GM23338 (cell line): ENCODE measurements around the gene LNPEP. TPM values are rescaled to one million over a fixed set of nuclear protein-coding genes. Genes with fewer than 3 reads are reported as not detected.

Source experiments
- ATAC-seq: fragments of 200-7000 bp; cut with Tn5 transposase; 3 replicates; pipeline ENCODE4 v1.9.1; 2020
- DNase-seq: peaks from one replicate; pipeline ENCODE4 v3.0.0-alpha.2; 2015; ENCODE audit warnings: low spot score
- H2AFZ ChIP-seq: fragments of 200-600 bp; sonication (generic); 2 replicates; pipeline ENCODE4 v1.8.0; 2016; ENCODE audit warnings: antibody characterized with exemption, mild to moderate bottlenecking, moderate library complexity
- H3F3A ChIP-seq: fragments of 200-600 bp; sonication (generic); replicated peaks from 2 replicates; pipeline ENCODE4 v1.8.0; 2017; ENCODE audit warnings: antibody characterized with exemption, mixed run types, low read depth
- H3K27ac ChIP-seq: fragments of 200-600 bp; sonication (generic); 2 replicates; pipeline ENCODE4 v1.6.1; 2016; ENCODE audit warnings: low read depth
- H3K27me3 ChIP-seq: fragments of 200-600 bp; sonication (generic); 2 replicates; pipeline ENCODE4 v1.8.0; 2016; ENCODE audit warnings: mild to moderate bottlenecking, mixed run types, moderate library complexity; ENCODE audit not compliant: insufficient read depth
- H3K36me3 ChIP-seq: fragments of 200-600 bp; sonication (generic); 2 replicates; pipeline ENCODE4 v1.8.0; 2016; ENCODE audit warnings: mild to moderate bottlenecking; ENCODE audit not compliant: insufficient read depth
- H3K4me1 ChIP-seq: fragments of 200-600 bp; sonication (generic); 2 replicates; pipeline ENCODE4 v1.8.0; 2016; ENCODE audit warnings: mild to moderate bottlenecking, moderate library complexity; ENCODE audit not compliant: insufficient read depth
- H3K4me2 ChIP-seq: fragments of 200-600 bp; sonication (generic); 2 replicates; pipeline ENCODE4 v1.7.1; 2017; ENCODE audit warnings: mixed run types
- H3K4me3 ChIP-seq: fragments of 200-600 bp; sonication (generic); 2 replicates; pipeline ENCODE4 v1.6.1; 2016; ENCODE audit warnings: mixed run types
- H3K79me2 ChIP-seq: fragments of 200-600 bp; sonication (generic); replicated peaks from 2 replicates; pipeline ENCODE4 v1.8.0; 2017; ENCODE audit warnings: mild to moderate bottlenecking; ENCODE audit not compliant: insufficient read depth
- H3K9me2 ChIP-seq: fragments of 200-600 bp; sonication (generic); 2 replicates; pipeline ENCODE4 v1.8.0; 2017; ENCODE audit not compliant: insufficient read depth
- H4K20me1 ChIP-seq: fragments of 200-600 bp; sonication (generic); replicated peaks from 2 replicates; pipeline ENCODE4 v1.8.0; 2017; ENCODE audit warnings: mild to moderate bottlenecking; ENCODE audit not compliant: insufficient read depth
- H3K27ac Mint-ChIP-seq: 2 replicates; pipeline ENCODE4 v1.8.0; 2020; ENCODE audit warnings: inconsistent platforms, mild to moderate bottlenecking, moderate library complexity, mixed read lengths
- H3K27me3 Mint-ChIP-seq: 3 replicates; pipeline ENCODE4 v1.8.0; 2022; ENCODE audit warnings: low read depth, mild to moderate bottlenecking, moderate library complexity, mixed read lengths, inconsistent platforms; ENCODE audit not compliant: insufficient read depth, poor library complexity
- H3K36me3 Mint-ChIP-seq: 3 replicates; pipeline ENCODE4 v1.8.0; 2021; ENCODE audit warnings: low read depth, mild to moderate bottlenecking, inconsistent platforms, moderate library complexity, mixed read lengths
- H3K4me1 Mint-ChIP-seq: 3 replicates; pipeline ENCODE4 v1.8.0; 2020; ENCODE audit warnings: mild to moderate bottlenecking, inconsistent platforms, mixed read lengths
- H3K4me3 Mint-ChIP-seq: 3 replicates; pipeline ENCODE4 v1.8.0; 2021; ENCODE audit warnings: moderate library complexity, mild to moderate bottlenecking, inconsistent platforms, mixed read lengths
- H3K9me3 Mint-ChIP-seq: 3 replicates; pipeline ENCODE4 v1.8.0; 2020; ENCODE audit warnings: moderate library complexity, mild to moderate bottlenecking, inconsistent platforms, mixed read lengths
- CREB1 ChIP-seq: fragments of 250-450 bp; sonication (Bioruptor Pico); IDR thresholded peaks from 2 replicates; pipeline ENCODE4 v1.5.0; 2020; ENCODE audit warnings: low read depth, mild to moderate bottlenecking, moderate library complexity
- CTCF ChIP-seq, 2 experiments: fragments of 200-600 bp in 1 of 2; sonication (generic) in 1 of 2; conservative IDR thresholded peaks; 2 replicates each; pipeline versions ENCODE4 v1.5.1 to v1.6.1; 2016 to 2017; ENCODE audit warnings: antibody characterized with exemption in 2 of 2, low read depth in 2 of 2, mild to moderate bottlenecking in 2 of 2, moderate library complexity in 1 of 2
- ETS1 ChIP-seq: IDR thresholded peaks from 2 replicates; pipeline ENCODE4 v1.6.1; 2016; ENCODE audit warnings: antibody characterized with exemption
- EZH2 ChIP-seq: fragments of 200-600 bp; sonication (generic); IDR thresholded peaks from one replicate; pipeline ENCODE4 v1.8.0; 2017; ENCODE audit warnings: antibody characterized with exemption, mild to moderate bottlenecking, low read depth; ENCODE audit not compliant: unreplicated experiment
- EZH2phosphoT487 ChIP-seq: fragments of 200-600 bp; sonication (generic); IDR thresholded peaks from one replicate; pipeline ENCODE4 v1.8.1; 2018; ENCODE audit warnings: antibody characterized with exemption; ENCODE audit not compliant: unreplicated experiment
- JUNB ChIP-seq: IDR thresholded peaks from one replicate; pipeline ENCODE4 v1.6.1; 2016; ENCODE audit warnings: antibody characterized with exemption; ENCODE audit not compliant: unreplicated experiment
- NANOG ChIP-seq: IDR thresholded peaks from 2 replicates; pipeline ENCODE4 v1.6.1; 2016; ENCODE audit warnings: antibody characterized with exemption, borderline replicate concordance
- POLR2AphosphoS5 ChIP-seq: IDR thresholded peaks from 2 replicates; pipeline ENCODE4 v1.6.1; 2016; ENCODE audit warnings: antibody characterized with exemption, low read depth
- REST ChIP-seq: IDR thresholded peaks from one replicate; pipeline ENCODE4 v1.6.1; 2018; ENCODE audit warnings: antibody characterized with exemption; ENCODE audit not compliant: unreplicated experiment
- STAT1 ChIP-seq: IDR thresholded peaks from one replicate; pipeline ENCODE4 v1.6.1; 2016; ENCODE audit warnings: antibody characterized with exemption; ENCODE audit not compliant: unreplicated experiment
- ZNF114 ChIP-seq: fragments of 250-450 bp; sonication (Bioruptor Pico); IDR thresholded peaks from 2 replicates; pipeline ENCODE4 v1.5.0; 2020; ENCODE audit warnings: mild to moderate bottlenecking, moderate library complexity
- ZNF331 ChIP-seq: fragments of 250-450 bp; sonication (Bioruptor Pico); IDR thresholded peaks from 2 replicates; pipeline ENCODE4 v1.5.0; 2020; ENCODE audit warnings: low read depth, mild to moderate bottlenecking, moderate library complexity
- ZNF462 ChIP-seq: fragments of 250-450 bp; sonication (Bioruptor Pico); IDR thresholded peaks from 2 replicates; pipeline ENCODE4 v1.5.0; 2020; ENCODE audit warnings: mild to moderate bottlenecking, moderate library complexity
- polyA plus RNA-seq: library from polyadenylated mRNA; unstranded; fragments of >200 nt; fragmentation: Nextera tagmentation; extraction: Ambion mirVana; gene quantifications from 2 replicates; pipeline ENCODE4 v1.2.1, GENCODE V29; 2016
- total RNA-seq: library from RNA; depleted of rRNA; stranded (reverse); fragments of >200 nt; shearing (Covaris generic); gene quantifications from 2 replicates; pipeline ENCODE4 v1.2.3, GENCODE V29; 2014

Gene LNPEP
- total and polyA plus RNA-seq, 2 experiments from 2014 or later, result 1.2 to 8.3 TPM

- TF ChIP-seq ZNF462 (no peak), POLR2AphosphoS5 (no peak), NANOG (no peak), EZH2 (no peak), EZH2phosphoT487 (no peak), CTCF (conservative IDR thresholded peaks at IDR 0.05; ENCODE audit: low read depth in 2 of 2) (no peak), STAT1 (no peak), CREB1 (CRISPR knock-in tag) (no peak), JUNB (no peak), ZNF331 (no peak), REST (no peak), ZNF114 (CRISPR knock-in tag) (no peak), ETS1 (no peak)
- no peak overlapping the region for H3K4me2 ChIP-seq
- Mint-ChIP-seq H3K9me3 (no peaks in the 10 kb centered on the region), H3K36me3 (no peaks in the 10 kb centered on the region), H3K27ac (no peak overlapping the region), H3K27me3 (no peaks in the 10 kb centered on the region), H3K4me1 (peaks cover 13% of the 10 kb centered on the region; the same call in 2 of the 3 replicates), H3K4me3 (no peak overlapping the region)
- H3K79me2 ChIP-seq, result no peaks in the 10 kb centered on the region
- ATAC-seq (no peak), DNase-seq (no peak)
- peaks cover 10% of the 10 kb centered on the region for H3K4me1 ChIP-seq
- no peaks in the 10 kb centered on the region for H4K20me1 ChIP-seq
- H3K36me3 ChIP-seq, result no peaks in the 10 kb centered on the region
- no peaks in the 10 kb centered on the region for H3K9me2 ChIP-seq
- H3F3A ChIP-seq, result no peaks in the 10 kb centered on the region
- H3K4me3 ChIP-seq, result no peak overlapping the region
- no peaks in the 10 kb centered on the region for H3K27me3 ChIP-seq
- H2AFZ ChIP-seq, result no peak overlapping the region
- H3K27ac ChIP-seq, result no peak overlapping the region
These were observed 74.0 kb downstream of the LNPEP start for GRCh38 chr5:97009921-97010320.
